ENCODE measurements around the gene CNP.

The CNP gene

GRCh38 chr17:41956522-41956921, 10.1 kb upstream of the CNP start:
- Histone ChIP-seq H3K27me3 (ENCODE audit: insufficient read depth, poor library complexity, severe bottlenecking) (no peaks in the 10 kb centered on the region), H3K36me3 (ENCODE audit: low read depth) (no peaks in the 10 kb centered on the region), H3K4me1 (ENCODE audit: insufficient read depth, poor library complexity, severe bottlenecking) (no peaks in the 10 kb centered on the region), H3K4me3 (ENCODE audit: severe bottlenecking) (no peak overlapping the region), H3K9me3 (ENCODE audit: severe bottlenecking) (no peaks in the 10 kb centered on the region), H3K27ac (ENCODE audit: poor library complexity, severe bottlenecking) (no peak overlapping the region)
- DNase-seq (ENCODE audit: low spot score) (no peak), ATAC-seq (ENCODE audit: low read depth) (no peak)
- no peak for TF ChIP-seq CTCF (IDR thresholded peaks at IDR 0.05; ENCODE audit: poor library complexity, severe bottlenecking)

GRCh38 chr17:41957031-41957868, 9.3 kb upstream of the CNP start:
- Histone ChIP-seq H3K36me3 (ENCODE audit: low read depth) (no peaks in the 10 kb centered on the region), H3K27ac (ENCODE audit: poor library complexity, severe bottlenecking) (no peak overlapping the region), H3K4me3 (ENCODE audit: severe bottlenecking) (no peak overlapping the region), H3K9me3 (ENCODE audit: severe bottlenecking) (no peaks in the 10 kb centered on the region), H3K4me1 (ENCODE audit: insufficient read depth, poor library complexity, severe bottlenecking) (no peaks in the 10 kb centered on the region), H3K27me3 (ENCODE audit: insufficient read depth, poor library complexity, severe bottlenecking) (no peaks in the 10 kb centered on the region)
- ATAC-seq (ENCODE audit: low read depth) (no peak), DNase-seq (ENCODE audit: low spot score) (no peak)
- TF ChIP-seq CTCF (IDR thresholded peaks at IDR 0.05; ENCODE audit: poor library complexity, severe bottlenecking): no peak

DNA sequence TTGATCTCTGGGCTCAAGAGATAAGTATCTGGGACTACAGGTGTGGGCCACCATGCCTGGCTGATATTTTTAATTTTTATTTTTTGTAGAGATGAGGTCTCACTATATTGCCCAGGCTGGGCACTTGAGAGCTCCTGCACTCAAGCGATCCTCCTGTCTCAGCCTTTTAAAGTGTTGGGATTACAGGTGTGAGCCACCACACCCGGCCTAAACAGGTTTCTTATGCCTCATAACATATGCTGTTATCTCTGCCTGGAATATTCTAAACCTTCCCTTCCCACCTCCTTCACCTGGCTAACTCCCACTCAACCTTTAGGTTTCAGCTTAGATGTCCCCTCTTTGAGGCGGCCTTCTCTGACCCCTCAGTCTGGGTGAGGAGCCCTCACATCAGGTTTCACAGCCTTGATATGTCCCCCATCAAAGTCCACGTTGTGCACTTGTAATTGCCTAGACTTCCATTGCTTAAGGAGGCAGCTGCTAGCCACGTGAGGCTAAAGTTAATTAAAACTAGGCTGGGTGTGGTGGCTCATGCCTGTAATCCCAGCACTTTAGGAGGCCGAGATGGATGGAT, 8.6 kb upstream of the CNP start:
- Histone ChIP-seq H3K36me3 (ENCODE audit: low read depth) (no peaks in the 10 kb centered on the region), H3K9me3 (ENCODE audit: severe bottlenecking) (no peaks in the 10 kb centered on the region), H3K27me3 (ENCODE audit: insufficient read depth, poor library complexity, severe bottlenecking) (no peaks in the 10 kb centered on the region), H3K27ac (ENCODE audit: poor library complexity, severe bottlenecking) (no peak overlapping the region), H3K4me3 (ENCODE audit: severe bottlenecking) (no peak overlapping the region), H3K4me1 (ENCODE audit: insufficient read depth, poor library complexity, severe bottlenecking) (no peaks in the 10 kb centered on the region)
- TF ChIP-seq CTCF (IDR thresholded peaks at IDR 0.05; ENCODE audit: poor library complexity, severe bottlenecking): no peak
- DNase-seq (ENCODE audit: low spot score) (no peak), ATAC-seq (ENCODE audit: low read depth) (no peak)

- Histone ChIP-seq H3K27ac (ENCODE audit: poor library complexity, severe bottlenecking) (no peak overlapping the region), H3K36me3 (ENCODE audit: low read depth) (no peaks in the 10 kb centered on the region), H3K27me3 (ENCODE audit: insufficient read depth, poor library complexity, severe bottlenecking) (no peaks in the 10 kb centered on the region), H3K9me3 (ENCODE audit: severe bottlenecking) (no peaks in the 10 kb centered on the region), H3K4me3 (ENCODE audit: severe bottlenecking) (no peak overlapping the region), H3K4me1 (ENCODE audit: insufficient read depth, poor library complexity, severe bottlenecking) (no peaks in the 10 kb centered on the region)
- no peak for DNase-seq (ENCODE audit: low spot score)
- no peak for ATAC-seq (ENCODE audit: low read depth)
- TF ChIP-seq CTCF (IDR thresholded peaks at IDR 0.05; ENCODE audit: poor library complexity, severe bottlenecking): no peak
These were observed 7.6 kb upstream of the CNP start for GRCh38 chr17:41959030-41959335.

Data from RWPE2 (cell line).